OCI-LY1 (cell line): ENCODE data around the gene EEPD1.

Source experiments
- H2AFZ ChIP-seq: fragments of 200-600 bp; sonication (generic), shearing (Covaris generic); 2 replicates; pipeline ENCODE4 v1.6.0; 2014; ENCODE audit warnings: antibody characterized with exemption, mild to moderate bottlenecking, low read length
- H3F3A ChIP-seq: fragments of 200-600 bp; sonication (generic), shearing (Covaris generic); 2 replicates; pipeline ENCODE4 v1.6.0; 2014; ENCODE audit warnings: mild to moderate bottlenecking, antibody characterized with exemption, low read length, moderate library complexity; ENCODE audit not compliant: insufficient read depth
- H3K27ac ChIP-seq: fragments of 200-600 bp; sonication (generic); 2 replicates; pipeline ENCODE4 v1.5.1; 2014; ENCODE audit warnings: low read length, mixed run types, mild to moderate bottlenecking, low read depth; ENCODE audit not compliant: poor library complexity, severe bottlenecking
- H3K27me3 ChIP-seq: fragments of 200-600 bp; sonication (generic); 2 replicates; pipeline ENCODE4 v1.6.0; 2014; ENCODE audit warnings: antibody characterized with exemption, mild to moderate bottlenecking, low read length, moderate library complexity; ENCODE audit not compliant: insufficient read depth
- H3K36me3 ChIP-seq: fragments of 200-600 bp; sonication (generic); 2 replicates; pipeline ENCODE4 v1.6.1; 2014; ENCODE audit warnings: mild to moderate bottlenecking, antibody characterized with exemption, low read length, moderate library complexity, mixed read lengths; ENCODE audit not compliant: insufficient read depth
- H3K4me1 ChIP-seq: fragments of 200-600 bp; sonication (generic); 2 replicates; pipeline ENCODE4 v1.5.1; 2014; ENCODE audit warnings: mild to moderate bottlenecking, low read length, moderate library complexity; ENCODE audit not compliant: insufficient read depth, severe bottlenecking
- H3K4me2 ChIP-seq: fragments of 200-600 bp; sonication (generic), shearing (Covaris generic); 2 replicates; pipeline ENCODE4 v1.6.1; 2014; ENCODE audit warnings: low read length
- H3K4me3 ChIP-seq: fragments of 200-600 bp; sonication (generic); 2 replicates; pipeline ENCODE4 v1.5.1; 2014; ENCODE audit warnings: low read length, low read depth, mild to moderate bottlenecking, mixed read lengths; ENCODE audit not compliant: poor library complexity, severe bottlenecking
- H3K79me2 ChIP-seq: fragments of 200-600 bp; shearing (Covaris generic); 2 replicates; pipeline ENCODE4 v1.6.1; 2016; ENCODE audit warnings: mixed run types, low read length, mixed read lengths; ENCODE audit not compliant: insufficient read depth
- H3K9ac ChIP-seq: fragments of 200-600 bp; sonication (generic), shearing (Covaris generic); 2 replicates; pipeline ENCODE4 v1.6.1; 2014; ENCODE audit warnings: mild to moderate bottlenecking, low read length, mixed read lengths
- H3K9me2 ChIP-seq: fragments of 200-600 bp; sonication (generic), shearing (Covaris generic); 2 replicates; pipeline ENCODE4 v1.6.1; 2014; ENCODE audit warnings: low read depth, mild to moderate bottlenecking, low read length, mixed read lengths
- H3K9me3 ChIP-seq: fragments of 200-600 bp; shearing (Covaris generic); 2 replicates; pipeline ENCODE4 v1.6.1; 2014; ENCODE audit warnings: low read length, mixed read lengths
- H4K20me1 ChIP-seq: fragments of 200-600 bp; sonication (generic), shearing (Covaris generic); 2 replicates; pipeline ENCODE4 v1.6.0; 2016; ENCODE audit warnings: mild to moderate bottlenecking, low read length; ENCODE audit not compliant: insufficient read depth
- CTCF ChIP-seq: fragments of 200-600 bp; sonication (generic), shearing (Covaris generic); IDR thresholded peaks from 2 replicates; pipeline ENCODE4 v1.5.1; 2017; ENCODE audit warnings: mild to moderate bottlenecking, antibody characterized with exemption, low read length, moderate library complexity, mixed read lengths
- EZH2 ChIP-seq: fragments of 200-600 bp; sonication (generic), shearing (Covaris generic); IDR thresholded peaks from 2 replicates; pipeline ENCODE4 v1.8.0; 2017; ENCODE audit warnings: borderline replicate concordance, mixed run types, mild to moderate bottlenecking, antibody characterized with exemption, low read length, moderate library complexity, mixed read lengths

EEPD1 gene

DNA sequence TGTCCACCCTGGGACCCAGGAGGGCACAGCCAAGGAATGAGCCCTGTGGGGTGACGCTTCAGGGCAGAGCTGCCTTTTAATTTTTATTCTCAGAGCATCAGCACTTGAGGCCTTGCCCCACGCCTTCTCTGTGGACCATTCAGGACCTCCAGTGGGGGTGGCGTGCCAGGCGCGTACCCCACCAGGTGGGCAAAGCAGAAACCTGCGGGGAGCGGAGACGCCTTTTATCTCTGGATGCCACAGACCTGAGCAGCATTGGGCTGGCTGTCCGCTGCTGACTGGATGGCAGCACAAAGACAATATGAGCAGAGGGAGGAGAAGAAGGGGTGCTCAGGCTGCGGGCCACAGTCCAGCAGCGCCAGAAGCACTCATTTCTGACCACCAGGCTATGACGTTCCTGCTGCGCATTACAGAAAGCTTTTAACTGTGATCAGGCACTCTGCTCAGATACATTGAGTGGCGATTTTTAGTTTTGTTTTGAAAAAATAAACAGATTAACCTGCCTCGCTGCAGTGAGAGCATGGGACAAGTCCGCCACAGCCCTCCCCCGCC is 146.2 kb downstream of the EEPD1 start:
- H3K27me3 ChIP-seq: no peaks in the 10 kb centered on the region
- H3K9ac ChIP-seq: no peak overlapping the region
- no peaks in the 10 kb centered on the region for H3K4me1 ChIP-seq
- H4K20me1 ChIP-seq: no peaks in the 10 kb centered on the region
- H3K9me2 ChIP-seq: no peaks in the 10 kb centered on the region
- no peak overlapping the region for H3K4me2 ChIP-seq
- no peaks in the 10 kb centered on the region for H3F3A ChIP-seq
- no peak overlapping the region for H3K27ac ChIP-seq
- no peak overlapping the region for H2AFZ ChIP-seq
- H3K4me3 ChIP-seq: no peak overlapping the region
- H3K79me2 ChIP-seq: no peaks in the 10 kb centered on the region
- no peaks in the 10 kb centered on the region for H3K36me3 ChIP-seq
- H3K9me3 ChIP-seq: no peaks in the 10 kb centered on the region
- TF ChIP-seq EZH2 (no peak), CTCF (no peak)

DNA sequence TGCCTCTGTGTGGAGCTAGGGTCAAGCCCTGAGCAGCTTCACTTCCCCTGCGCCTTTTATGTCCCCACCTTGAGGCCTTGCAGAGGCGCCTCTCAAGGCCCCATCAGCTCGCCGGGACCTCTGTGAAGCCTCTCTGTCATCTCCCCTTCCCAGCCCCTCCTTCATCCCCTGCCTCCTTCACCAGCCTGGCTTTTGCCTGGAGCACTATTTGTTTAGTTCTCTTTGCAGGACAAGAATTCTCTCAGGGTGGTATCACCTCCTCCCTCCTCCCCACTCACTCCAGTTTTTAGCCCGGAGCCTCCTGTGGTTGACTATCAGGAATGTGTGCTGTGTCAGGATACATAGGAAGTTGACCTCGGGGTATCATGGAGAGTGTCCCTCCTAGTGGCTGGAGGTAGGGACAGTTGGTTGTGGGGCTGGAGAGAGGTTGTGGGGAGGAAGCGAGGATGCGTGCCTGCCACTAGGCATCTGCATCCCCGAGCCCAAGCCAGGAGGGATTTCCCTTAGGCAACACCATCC is 146.8 kb downstream of the EEPD1 start:
- H3K4me1 ChIP-seq: no peaks in the 10 kb centered on the region

GRCh38 chr7:36300696-36301350 is 147.8 kb downstream of the EEPD1 start:
- Histone ChIP-seq H3K4me3 (no peak overlapping the region), H3F3A (no peaks in the 10 kb centered on the region), H4K20me1 (no peaks in the 10 kb centered on the region), H3K9me2 (no peaks in the 10 kb centered on the region), H3K36me3 (no peaks in the 10 kb centered on the region), H3K9me3 (no peaks in the 10 kb centered on the region), H3K27me3 (no peaks in the 10 kb centered on the region), H3K4me2 (no peak overlapping the region), H3K9ac (no peak overlapping the region), H3K79me2 (no peaks in the 10 kb centered on the region), H2AFZ (no peak overlapping the region), H3K4me1 (no peaks in the 10 kb centered on the region), H3K27ac (no peak overlapping the region)
- TF ChIP-seq CTCF: no peak
- TF ChIP-seq EZH2: no peak

More for the DNA sequence above, 146.8 kb downstream of the EEPD1 start:
- Histone ChIP-seq H3F3A (no peaks in the 10 kb centered on the region), H3K36me3 (no peaks in the 10 kb centered on the region), H2AFZ (no peak overlapping the region), H3K79me2 (no peaks in the 10 kb centered on the region), H3K9me2 (no peaks in the 10 kb centered on the region), H3K27me3 (no peaks in the 10 kb centered on the region), H3K9me3 (no peaks in the 10 kb centered on the region), H4K20me1 (no peaks in the 10 kb centered on the region), H3K9ac (no peak overlapping the region), H3K27ac (no peak overlapping the region), H3K4me2 (no peak overlapping the region), H3K4me3 (no peak overlapping the region)
- TF ChIP-seq EZH2 (no peak), CTCF (no peak)
